ENCODE measurements around the gene BTBD9.

Gene BTBD9

GRCh38 chr6:38153798-38154345, 485.9 kb downstream of the BTBD9 start:
- DNase-seq = no peak

GRCh38 chr6:38153076-38153797, 486.5 kb downstream of the BTBD9 start:
- no peak for DNase-seq

GRCh38 chr6:38152620-38153019, 487.1 kb downstream of the BTBD9 start:
- DNase-seq = no peak

- DNase-seq = no peak
These were observed 487.9 kb downstream of the BTBD9 start for GRCh38 chr6:38151580-38152500.

- no peak for DNase-seq
These were observed 488.9 kb downstream of the BTBD9 start for GRCh38 chr6:38150681-38151296.

GRCh38 chr6:38150021-38150420, 489.7 kb downstream of the BTBD9 start:
- no peak for DNase-seq

GRCh38 chr6:38149531-38149930, 490.2 kb downstream of the BTBD9 start:
- no peak for DNase-seq

GRCh38 chr6:38148606-38149005, 491.1 kb downstream of the BTBD9 start:
- no peak for DNase-seq

GRCh38 chr6:38146734-38147027, 493.0 kb downstream of the BTBD9 start:
- no peak for DNase-seq

GRCh38 chr6:38146021-38146733, 493.6 kb downstream of the BTBD9 start:
- no peak for DNase-seq

- DNase-seq = no peak
These were observed 495.3 kb downstream of the BTBD9 start for GRCh38 chr6:38144365-38144945.

GRCh38 chr6:38143191-38144150, 496.3 kb downstream of the BTBD9 start:
- DNase-seq = no peak

GRCh38 chr6:38142178-38142902, 497.4 kb downstream of the BTBD9 start:
- no peak for DNase-seq

- no peak for DNase-seq
These were observed 498.0 kb downstream of the BTBD9 start for GRCh38 chr6:38141716-38142115.

- no peak for DNase-seq
These were observed 498.6 kb downstream of the BTBD9 start for GRCh38 chr6:38141085-38141484.

GRCh38 chr6:38138374-38138773, 501.4 kb downstream of the BTBD9 start:
- no peak for DNase-seq

- DNase-seq = no peak
These were observed 502.0 kb downstream of the BTBD9 start for GRCh38 chr6:38137608-38138265.

- no peak for DNase-seq
These were observed 503.2 kb downstream of the BTBD9 start for GRCh38 chr6:38136547-38136946.

- no peak for DNase-seq
These were observed 505.0 kb downstream of the BTBD9 start for GRCh38 chr6:38134704-38135088.

Measured in SHP77 treated with DMSO at 0.1 percent for 48 hours (cell line).